ENCODE results near the gene RRP1. TPM values are rescaled to one million over a fixed set of nuclear protein-coding genes. Genes with fewer than 3 reads are reported as not detected.

Gene RRP1
- total and polyA plus RNA-seq, 9 of the 15 experiments (the other 6 are each of a cell fraction or from before 2014, with no cell fraction given): 0.89 to 105 (median 51.6) TPM

GRCh38 chr21:43810505-43811261 lies 21.3 kb downstream of the RRP1 start (continued):
- TF ChIP-seq CHD7 (IDR thresholded peaks at IDR 0.05; ENCODE audit: low read depth, low read length) (no peak), FOXO4 (CRISPR knock-in tag; IDR thresholded peaks at IDR 0.05) (no peak), DIDO1 (tag; IDR thresholded peaks at IDR 0.05; ENCODE audit: low read depth) (no peak), MLLT1 (IDR thresholded peaks at IDR 0.05) (no peak), U2AF2 (optimal IDR thresholded peaks at IDR 0.05; ENCODE audit: low read depth, low read length) (no peak), WHSC1 (IDR thresholded peaks at IDR 0.05; ENCODE audit: low read length) (no peak), PHF20 (IDR thresholded peaks at IDR 0.05; ENCODE audit: partially characterized antibody) (no peak), ZBTB33 (CRISPR knock-in tag; IDR thresholded peaks at IDR 0.05) (peak; percentile 28; the same call in 1 of the 2 replicates), IRF2 (CRISPR knock-in tag; IDR thresholded peaks at IDR 0.05) (no peak), ATF1 (CRISPR knock-in tag; IDR thresholded peaks at IDR 0.05) (no peak), ATF1 (tag; IDR thresholded peaks at IDR 0.05) (no peak), HMG20A (CRISPR knock-in tag; conservative IDR thresholded peaks at IDR 0.05) (no peak)

All from K562 (cell line).